Measurements from ENCODE around the gene FDPS.
A peak's percentile ranks its signal among the peaks of the same experiment; 100 is the strongest.
"Not testable (repeated sequence)": the region's sequence is repeated elsewhere in the genome, so short reads cannot be mapped to it uniquely, and the experiment has no call there.

The FDPS gene

DNA sequence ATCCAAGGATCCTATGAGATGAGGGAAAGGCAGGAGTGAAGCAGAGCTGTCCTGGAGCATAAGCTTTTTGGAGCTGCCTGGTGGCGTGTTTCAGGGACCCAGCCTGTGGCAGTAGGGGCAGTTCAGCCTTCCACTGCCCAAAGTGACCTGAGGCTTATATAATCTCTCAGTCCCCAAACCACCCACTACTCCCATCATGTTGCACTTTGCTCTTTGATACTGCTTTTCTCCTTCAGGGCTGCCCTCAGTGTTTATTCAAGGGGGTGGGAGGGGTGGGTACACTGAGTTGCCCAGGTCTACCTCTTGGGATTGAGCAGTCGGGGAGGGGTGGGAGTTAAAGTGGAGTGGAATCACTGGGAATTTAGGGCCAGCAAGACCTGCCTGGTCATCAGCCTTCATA lies 22.1 kb upstream of the FDPS start:
- DNase-seq, result no peak

DNA sequence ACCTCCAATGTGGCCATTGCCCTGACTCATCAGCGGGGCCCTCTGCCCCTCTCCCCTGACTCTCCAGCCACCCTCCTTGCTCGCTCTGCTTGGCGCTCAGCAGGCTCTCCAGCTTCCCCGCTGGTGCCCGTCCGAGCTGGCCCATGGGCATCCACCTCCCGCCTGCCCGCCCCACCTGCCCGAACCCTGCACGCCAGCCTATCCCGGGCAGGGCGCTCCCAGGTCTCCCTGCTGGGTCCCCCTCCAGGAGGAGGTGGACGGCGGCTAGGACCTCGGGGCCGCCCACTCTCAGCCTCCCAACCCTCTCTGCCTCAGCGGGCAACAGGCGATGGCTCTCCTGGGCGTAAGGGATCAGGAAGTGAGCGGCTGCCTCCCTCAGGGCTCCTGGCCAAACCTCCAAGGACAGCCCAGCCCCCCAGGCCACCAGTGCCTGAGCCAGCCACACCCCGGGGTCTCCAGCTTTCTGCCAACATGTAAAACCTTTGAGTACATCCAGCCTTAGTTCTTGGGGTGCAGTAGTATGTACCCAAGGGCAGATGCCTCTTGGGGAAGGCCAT lies 20.6 kb upstream of the FDPS start:
- DNase-seq, result no peak

DNA sequence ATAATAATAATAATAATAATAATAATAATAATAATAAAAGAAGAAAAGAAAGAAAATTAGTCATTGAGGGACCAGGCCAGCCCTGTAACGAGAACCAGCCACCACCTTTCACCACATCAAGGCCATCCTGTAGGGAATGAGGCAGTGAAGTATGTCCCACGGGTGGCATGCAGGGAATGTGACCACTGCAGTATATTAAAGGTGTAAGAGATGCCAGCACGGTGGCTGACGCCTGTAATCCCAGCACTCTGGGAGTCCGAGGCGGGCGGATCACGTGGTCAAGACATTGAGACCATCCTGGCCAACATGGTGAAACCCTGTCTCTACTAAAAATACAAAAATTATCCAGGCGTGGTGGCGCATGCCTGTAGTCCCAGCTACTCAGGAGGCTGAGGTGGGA lies 17.7 kb upstream of the FDPS start:
- DNase-seq, result not testable (repeated sequence)

DNA sequence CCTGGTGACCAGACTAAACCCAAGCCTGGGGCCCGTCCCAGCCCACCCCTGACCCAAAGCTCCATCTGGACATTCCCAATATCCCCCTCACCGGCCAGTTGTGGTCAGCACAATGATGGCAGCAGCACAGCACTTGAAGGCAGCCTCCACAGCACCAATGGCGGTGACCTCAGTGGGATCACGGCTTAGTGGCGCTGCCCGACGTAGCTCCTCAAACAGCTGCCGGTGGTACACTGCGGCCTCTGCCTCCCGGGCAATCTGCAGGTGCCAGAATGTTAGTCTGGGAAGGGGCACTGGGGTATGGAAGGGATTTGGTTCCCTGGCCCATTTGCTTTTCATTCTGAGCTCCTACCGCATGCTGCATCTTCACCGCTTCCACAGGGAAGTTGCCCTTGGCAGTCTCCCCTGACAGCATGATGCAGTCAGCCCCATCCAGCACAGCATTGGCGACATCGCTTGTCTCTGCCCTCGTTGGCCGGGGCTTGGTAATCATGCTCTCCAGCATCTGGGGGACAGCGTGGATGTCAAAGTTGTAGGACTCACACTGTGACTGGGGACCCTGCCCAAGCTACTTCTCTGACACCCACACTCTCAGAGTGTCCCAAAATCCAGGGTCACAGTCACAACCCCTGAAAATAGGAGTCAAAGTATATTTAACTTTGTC lies 15.4 kb upstream of the FDPS start:
- no peak for DNase-seq

DNA sequence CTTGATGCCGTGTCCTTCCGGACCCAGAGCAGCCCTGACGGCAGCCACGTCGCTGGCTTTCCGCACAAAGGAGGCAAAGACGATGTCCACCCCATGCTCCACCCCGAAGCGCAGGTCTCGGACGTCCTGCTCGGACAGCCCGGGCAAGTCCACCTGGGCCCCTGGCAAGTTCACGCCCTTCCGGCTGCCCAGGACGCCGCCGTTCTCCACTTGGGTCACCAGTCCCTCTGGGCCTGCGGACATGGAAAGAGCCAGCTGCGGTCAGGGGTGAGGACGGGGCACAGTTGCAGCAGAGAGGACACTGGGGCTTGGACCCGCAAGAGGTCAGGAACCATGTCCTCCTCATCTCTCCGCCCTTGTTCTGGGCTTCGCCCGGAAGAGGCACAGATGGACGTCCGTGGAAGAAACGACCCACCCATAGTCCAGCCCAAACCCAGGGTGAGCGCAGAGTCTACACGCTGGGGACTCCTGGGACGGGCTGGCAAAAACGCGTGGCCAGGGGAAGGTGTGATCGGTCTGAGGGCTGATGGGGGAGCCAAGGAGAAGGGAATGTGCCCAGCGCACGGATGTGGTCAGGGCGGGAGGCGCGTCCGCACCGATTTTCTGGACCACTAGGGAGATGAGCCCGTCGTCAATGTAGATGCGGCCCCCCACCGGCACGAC lies 14.0 kb upstream of the FDPS start:
- no peak for DNase-seq

DNA sequence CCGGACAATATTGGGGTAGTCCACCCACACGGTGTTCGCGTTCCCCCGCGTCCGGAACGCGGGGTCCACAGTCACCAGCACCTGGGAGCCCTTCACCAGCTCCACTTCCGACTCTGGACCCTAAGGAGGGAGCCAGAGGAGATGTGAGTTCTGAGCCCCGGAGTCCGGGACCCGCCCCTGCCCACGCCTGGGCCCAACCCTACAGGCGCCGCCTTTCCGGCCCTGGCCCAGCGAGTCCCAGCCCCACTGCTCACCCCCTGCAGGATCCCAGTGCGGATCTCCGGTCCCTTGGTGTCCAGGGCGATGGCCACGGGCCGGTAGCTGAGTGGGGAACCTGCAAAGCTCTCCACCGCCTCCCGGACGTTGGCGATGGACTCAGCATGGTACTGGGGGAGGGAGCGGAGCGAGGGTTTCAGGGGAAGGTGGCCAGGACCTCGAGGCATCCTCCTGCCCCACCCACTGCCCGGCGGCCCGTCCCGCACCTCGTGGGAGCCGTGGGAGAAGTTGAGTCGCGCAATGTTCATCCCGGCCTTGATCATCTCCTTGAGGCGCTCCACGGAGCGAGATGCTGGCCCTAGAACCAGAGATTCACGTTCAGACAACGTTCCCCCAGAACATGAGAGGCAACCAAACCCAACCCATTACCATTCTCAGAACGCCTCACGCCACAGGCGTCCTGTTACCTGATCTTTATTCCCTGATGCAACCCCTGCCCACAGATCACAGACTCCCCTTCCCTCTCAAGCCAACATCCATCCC lies 13.3 kb upstream of the FDPS start:
- DNase-seq, result no peak

DNA sequence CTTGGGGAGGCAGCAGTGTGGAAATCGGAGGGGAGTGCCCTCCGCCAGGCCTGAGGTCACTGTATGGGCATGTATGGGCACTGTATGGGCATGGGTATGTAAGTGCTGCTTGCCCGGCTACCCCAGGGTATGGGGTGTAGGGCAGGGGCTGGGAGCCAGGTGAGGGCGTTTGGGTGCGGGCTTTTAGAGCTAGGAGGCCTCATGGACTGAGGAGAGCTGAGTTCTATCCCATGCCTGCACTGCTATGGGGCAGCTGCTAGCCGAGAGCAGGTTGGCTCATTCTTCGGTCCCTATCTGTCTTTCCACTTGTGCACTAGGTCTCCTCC lies 12.8 kb upstream of the FDPS start:
- DNase-seq, result no peak

DNA sequence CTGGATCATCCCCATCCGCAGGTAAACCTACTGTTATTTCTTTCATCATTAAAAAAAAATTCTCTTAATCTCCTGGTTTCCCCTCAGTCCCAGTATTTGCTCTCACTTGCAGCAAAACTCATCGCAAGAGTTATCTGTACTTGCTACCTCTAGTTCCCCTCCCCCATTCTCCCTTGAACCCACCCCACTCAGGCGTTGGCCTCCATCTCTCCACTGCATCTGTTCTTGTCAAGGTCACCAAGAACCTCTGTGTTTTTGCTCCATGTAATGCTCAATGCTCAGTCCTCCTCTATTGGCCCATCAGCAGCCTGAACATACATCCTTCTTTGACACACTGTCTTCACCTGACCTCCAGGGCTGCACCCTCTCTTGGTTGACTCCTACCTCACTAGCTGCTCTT lies 12.0 kb upstream of the FDPS start:
- no peak for DNase-seq

DNA sequence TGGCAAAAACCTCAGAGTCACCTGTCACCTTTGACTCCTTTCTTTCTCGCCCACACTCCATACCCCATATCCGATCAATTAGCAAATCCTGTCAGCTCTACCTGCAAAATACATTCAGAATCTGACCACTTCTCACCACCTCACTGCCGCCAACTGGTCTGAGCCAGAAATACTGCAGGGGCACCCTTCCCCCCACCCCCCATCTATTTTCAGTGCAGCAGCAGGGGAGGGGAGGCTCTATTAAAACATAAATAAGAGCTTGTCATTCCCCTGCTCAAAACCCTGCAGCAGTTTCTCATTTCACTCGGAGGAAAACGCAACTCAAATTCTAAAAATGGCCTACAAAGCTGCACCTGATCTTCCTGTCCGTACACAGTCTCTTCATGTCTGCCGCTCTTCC lies 11.3 kb upstream of the FDPS start:
- no peak for DNase-seq

DNA sequence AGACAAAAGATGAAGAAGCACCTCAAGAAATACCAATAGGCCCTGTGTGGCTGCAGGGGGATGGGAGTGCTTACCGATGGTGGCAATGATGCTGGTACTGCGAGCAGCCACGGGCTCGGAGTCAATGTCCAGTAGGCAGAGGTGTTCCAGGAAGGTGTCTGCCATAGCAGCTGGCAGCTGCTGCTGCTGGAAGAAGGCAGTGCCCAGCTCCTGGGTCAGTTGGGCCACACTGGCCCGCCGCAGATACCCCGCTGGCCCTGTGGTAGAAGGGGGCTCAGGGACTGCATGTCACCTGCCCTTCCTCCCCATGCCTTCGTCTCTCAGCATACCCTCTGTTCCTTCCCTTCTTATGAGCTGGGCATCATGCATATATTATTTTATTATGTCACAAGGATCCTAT lies 8.6 kb upstream of the FDPS start:
- no peak for DNase-seq

DNA sequence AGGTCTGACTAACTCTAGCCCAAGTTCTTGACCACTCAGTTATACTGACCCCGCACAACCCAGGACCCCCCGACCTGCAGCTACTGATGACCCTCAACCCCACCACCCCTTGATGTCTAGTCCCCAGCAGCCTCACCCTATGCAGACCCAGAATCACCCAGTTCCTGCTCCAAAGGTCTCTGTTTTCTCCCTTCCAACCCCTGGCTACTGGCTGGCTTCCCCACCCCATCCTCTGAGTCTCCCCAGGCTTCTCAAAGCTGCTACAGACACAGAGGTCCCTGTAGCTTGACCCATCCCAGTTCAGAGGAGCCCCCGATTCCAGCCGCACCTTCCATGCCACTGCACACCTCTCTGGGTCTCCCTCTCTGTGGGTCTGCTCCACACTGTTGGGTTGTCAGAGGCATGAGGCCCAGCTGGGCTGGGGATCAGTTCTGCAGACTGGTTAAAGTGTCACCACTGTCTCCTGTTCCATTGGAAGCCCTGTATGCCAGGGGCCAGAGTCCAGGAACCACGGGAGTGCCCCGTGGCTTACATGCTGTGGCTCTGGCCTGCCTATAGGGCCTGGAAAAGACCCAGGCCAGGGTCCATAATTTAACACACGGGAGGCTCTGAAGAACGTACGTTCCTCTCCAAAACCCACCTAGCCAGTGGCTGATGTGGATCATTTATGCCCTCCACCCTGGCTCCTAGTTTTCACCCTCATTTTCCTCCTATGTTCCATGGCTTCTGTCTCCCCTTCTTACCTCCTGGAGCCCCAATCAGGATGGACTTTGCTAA lies 7.9 kb upstream of the FDPS start:
- no peak for DNase-seq

DNA sequence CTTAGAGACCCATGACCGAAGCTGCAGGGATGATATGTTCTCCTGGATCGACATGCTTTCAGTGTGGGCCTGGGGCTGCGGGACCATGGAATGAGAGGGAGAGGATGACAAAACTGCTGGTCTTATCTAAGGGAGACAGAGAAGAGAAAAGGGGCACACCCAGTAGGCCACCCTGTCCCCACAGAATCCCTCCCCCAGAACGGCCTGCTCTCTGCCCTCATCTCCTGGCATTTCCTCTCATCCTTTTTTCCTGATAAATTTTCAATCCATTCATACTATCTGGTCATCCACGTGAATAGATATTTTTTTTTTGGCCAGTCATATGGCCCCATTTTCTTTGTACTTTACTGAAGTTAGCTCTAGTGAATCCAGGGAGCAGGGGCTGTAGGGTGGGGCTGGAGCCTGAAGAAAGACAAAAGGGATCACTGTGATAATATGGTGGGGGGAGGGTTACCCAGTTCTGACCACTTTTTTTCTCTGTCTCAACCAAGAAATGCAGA lies 7.3 kb upstream of the FDPS start, which contains the start of gene PKLR:
TSS of gene PKLR (minus strand) at position 97 of the 500 bp plus-strand sequence. CDS start at position 54, 43 bp downstream.
- DNase-seq, result no peak

DNA sequence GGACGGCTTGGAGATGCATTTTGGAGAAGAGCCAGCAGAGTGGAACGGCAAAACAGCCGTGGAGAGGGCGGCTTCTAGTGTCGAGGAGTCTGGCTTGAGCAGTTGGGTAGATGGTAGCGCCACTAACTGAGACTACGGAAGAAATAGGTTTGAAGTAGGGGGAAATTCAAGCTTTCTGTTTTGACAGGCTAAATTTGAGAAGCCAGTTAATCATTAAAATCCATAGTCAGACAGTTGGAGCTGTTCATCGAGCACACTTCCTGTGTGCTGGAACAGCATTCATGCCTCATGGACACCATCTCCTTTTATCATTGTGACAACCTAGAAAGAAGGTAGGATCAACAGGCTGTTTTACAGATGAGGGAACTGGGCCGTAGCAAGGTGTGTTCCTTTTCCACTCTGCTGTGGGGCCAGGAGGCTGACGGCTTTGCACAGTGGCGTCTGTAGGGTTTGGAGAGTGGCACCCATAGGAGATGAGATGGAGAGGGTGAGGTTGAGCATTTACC lies 4.1 kb upstream of the FDPS start:
- no peak for DNase-seq

DNA sequence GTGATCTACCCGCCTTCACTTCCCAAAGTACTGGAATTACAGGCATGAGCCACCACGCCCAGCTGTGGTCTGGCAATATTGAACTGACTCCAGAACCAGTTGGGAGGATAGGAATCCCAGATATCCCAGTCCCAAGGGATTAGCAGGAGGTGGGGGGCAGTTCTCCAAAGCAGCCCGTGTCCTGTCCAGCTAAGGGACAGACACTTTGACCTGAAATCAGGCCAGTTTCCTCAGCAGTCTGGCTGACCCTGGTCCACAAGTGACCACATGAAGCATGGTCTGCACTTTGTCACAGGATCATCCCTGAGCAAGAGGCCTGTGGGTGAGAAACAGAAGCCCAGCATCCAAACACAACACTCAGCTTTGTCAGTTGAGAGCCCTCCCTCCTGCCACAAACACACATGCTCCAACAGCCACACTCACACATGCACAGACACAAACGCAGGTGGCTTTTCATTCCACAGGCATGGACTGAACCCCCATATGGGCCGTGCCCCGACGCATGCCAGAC lies 2.7 kb upstream of the FDPS start:
- no peak for DNase-seq

DNA sequence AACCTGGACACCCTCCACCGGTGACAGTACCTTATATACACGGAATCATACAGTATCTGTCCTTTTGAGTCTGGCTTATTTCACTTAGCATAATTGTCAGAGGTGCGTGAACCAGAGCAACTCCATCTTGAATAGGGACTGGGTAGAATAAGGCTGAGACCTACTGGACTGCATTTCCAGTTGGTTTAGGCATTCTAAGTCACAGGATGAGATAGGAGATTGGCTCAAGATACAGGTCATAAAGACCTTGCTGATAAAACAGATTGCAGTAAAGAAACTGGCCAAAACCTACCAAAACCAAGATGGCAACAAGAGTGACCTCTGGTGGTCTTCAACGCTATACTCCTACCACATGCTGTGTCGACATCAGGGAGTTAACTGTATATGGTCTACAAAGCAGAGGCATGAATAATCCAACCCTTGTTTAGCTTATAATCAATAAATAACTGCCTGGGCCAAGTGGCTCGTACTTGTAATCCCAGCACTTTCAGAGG lies 1.4 kb upstream of the FDPS start:
- peak; percentile 19 for DNase-seq

DNA sequence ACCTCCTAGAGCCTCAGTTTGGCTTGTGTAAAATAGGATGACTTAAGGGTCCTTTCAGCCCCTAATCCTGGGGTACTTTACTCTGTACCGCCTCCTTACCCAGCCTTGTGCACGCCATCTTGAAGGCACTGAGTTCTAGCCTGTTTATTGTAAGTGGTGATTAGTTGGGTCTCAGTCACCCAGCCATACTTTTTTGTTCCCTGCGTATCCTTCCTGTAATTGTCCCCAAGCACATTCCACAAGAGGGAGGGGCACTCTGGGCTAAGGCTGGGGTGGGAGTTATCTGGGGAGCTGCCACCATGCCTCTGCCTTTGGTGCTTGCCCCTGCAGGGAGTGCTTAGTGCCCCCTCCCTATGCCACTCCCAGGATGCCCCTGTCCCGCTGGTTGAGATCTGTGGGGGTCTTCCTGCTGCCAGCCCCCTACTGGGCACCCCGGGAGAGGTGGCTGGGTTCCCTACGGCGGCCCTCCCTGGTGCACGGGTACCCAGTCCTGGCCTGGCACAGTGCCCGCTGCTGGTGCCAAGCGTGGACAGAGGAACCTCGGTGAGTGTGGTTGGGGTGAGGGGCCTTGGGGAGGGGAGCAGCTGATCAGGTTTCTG lies 856 bp downstream of the FDPS start:
- DNase-seq, result peak; percentile 67

DNA sequence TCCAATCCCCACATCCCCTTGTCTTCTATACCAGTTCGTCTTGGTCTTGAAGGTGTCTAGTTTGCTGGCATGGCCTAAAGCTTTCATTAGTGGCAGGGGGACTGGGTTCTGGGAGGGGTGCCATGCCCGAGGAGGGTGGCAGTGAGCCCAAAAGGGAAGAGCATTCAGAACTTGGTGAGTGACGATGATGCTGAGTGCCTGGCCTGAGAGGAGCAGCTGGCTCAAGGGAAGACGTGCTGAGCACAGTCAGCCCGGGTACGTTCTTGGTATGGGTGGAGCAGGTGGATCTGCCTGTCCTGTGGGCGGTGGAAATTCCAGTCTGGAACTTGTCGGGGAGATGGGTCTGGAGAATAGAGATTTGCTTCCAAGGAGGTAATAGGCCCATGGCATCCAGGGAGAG lies 4.6 kb downstream of the FDPS start:
- DNase-seq, result no peak

DNA sequence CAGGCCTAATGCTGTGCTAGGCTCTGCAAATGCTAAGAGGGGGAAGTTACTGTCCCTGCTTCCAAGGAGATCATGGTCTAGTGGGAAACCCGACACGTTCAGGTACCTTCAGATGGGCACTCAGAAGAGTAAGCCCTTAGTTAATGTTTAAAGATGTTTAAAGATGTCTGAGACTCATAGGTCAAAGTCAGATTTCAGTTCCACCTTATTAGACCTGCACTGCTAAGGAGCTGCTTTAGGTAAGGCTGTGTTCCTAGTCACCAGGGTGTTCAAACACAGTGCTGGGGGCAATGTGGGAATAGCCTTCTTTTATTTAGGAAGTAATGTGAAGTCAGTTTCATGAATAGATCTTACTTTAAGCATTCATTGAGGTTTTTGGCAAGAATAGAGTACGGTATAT lies 8.3 kb downstream of the FDPS start:
- DNase-seq, result no peak

DNA sequence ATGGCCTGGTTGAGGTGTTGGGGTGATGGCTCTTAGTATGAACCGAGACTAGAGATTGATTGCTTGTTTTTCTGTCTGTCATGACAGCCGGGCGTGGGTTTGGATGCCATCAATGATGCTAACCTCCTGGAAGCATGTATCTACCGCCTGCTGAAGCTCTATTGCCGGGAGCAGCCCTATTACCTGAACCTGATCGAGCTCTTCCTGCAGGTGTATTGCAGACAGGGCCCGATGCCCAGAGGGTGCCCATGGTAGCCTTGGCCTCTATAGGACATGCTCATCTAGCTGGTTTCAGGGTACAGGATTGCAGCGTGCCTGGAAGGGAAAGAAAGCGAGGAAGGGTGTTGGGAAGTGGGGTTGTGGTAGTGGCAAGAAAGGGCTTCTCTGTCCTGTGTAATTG lies 9.4 kb downstream of the FDPS start:
- no peak for DNase-seq

DNA sequence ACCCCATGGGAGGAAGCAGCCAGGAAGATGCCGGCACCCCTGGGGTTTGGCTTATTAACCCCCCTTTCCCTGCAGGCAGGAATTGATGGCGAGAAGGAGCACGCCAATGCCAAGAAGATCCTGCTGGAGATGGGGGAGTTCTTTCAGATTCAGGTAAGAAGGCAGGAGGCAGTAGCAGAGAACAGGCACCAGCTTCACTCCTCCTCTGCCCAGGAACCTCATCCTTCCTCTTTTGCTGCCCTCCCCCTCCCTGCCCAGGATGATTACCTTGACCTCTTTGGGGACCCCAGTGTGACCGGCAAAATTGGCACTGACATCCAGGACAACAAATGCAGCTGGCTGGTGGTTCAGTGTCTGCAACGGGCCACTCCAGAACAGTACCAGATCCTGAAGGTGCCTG lies 10.9 kb downstream of the FDPS start:
- no peak for DNase-seq

DNA sequence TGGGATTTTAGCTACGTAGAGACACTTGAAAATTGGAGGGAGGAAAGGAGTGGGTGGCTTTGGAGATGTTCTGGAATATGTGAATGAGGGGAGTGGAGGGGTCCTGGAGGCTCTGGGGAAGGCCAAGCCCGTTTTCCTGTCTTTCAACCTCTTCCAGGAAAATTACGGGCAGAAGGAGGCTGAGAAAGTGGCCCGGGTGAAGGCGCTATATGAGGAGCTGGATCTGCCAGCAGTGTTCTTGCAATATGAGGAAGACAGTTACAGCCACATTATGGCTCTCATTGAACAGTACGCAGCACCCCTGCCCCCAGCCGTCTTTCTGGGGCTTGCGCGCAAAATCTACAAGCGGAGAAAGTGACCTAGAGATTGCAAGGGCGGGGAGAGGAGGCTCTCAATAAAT lies 11.6 kb downstream of the FDPS start:
- DNase-seq, result no peak
